Measurements from ENCODE around the gene HSPA4. TPM values are rescaled to one million over a fixed set of nuclear protein-coding genes. Genes with fewer than 3 reads are reported as not detected.

HSPA4 gene
- total RNA-seq, 4 donors from 2014 or later = 48.1 to 84.0 (median 72.3) TPM

- peak within 1 kb of the TSS; percentile 92 to 97 (median 94) for H3K27ac ChIP-seq
- H3K27me3 ChIP-seq = no peaks in the 10 kb centered on the region
- H3K4me3 ChIP-seq = peak within 1 kb of the TSS; percentile 79 to 98
- WGBS, 2 donors (ENCODE audit: low coverage in 1 of 2) = 0 to 1% methylated on average over 3 to 12 of the region's 53 CpGs
- H3K36me3 ChIP-seq = peaks cover 0 to 11% of the 10 kb centered on the region in 2 donors
- peaks cover 0 to 23% (median 3%) of the 10 kb centered on the region in 3 donors for H3K4me1 ChIP-seq
- peak; percentile 99 for ATAC-seq
- peak; percentile 53 to 63 for TF ChIP-seq POLR2A (IDR thresholded peaks at IDR 0.05)
- no peak for TF ChIP-seq EP300 (IDR thresholded peaks at IDR 0.05)
- peak; percentile 75 for TF ChIP-seq POLR2AphosphoS5 (IDR thresholded peaks at IDR 0.05)
- H3K9me3 ChIP-seq = no peaks in the 10 kb centered on the region
Measured at GRCh38 chr5:133025804-133026663, 25.8 kb upstream of the HSPA4 start, which contains the start of gene ZCCHC10. Gene ZCCHC10 (minus strand): TSS chr5:133026549. CDS start chr5:133026537, 12 bp downstream.

DNA sequence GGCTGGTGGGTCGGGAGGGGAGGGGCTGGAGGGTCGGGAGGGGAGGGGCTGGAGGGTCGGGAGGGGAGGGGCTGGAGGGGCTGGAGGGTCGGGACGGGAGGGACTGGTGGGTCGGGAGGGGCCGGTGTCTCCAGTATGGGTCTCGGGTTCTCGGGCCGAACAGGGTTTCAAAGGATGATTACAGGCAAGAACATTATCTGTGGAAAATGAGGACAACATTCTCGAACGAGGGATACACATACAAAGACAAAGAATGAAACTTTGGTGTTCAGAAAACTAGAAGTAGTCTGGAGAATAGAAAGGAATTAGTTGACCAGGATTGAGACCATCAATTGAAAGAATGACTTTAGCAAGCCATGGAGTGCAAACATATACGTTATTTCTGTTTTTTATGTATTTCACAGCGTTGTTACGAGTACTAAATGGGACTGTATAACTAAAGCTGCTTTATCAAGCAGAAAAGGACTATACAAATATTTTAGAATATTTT is 25.1 kb upstream of the HSPA4 start:
- Histone ChIP-seq H3K4me3 (peak overlapping the region; percentile 79 to 98), H3K9me3 (no peaks in the 10 kb centered on the region), H3K36me3 (peaks cover 0 to 10% of the 10 kb centered on the region in 2 donors), H3K27me3 (no peaks in the 10 kb centered on the region), H3K4me1 (peaks cover 0 to 23% (median 3%) of the 10 kb centered on the region in 3 donors), H3K27ac (peak overlapping the region; percentile 92 to 97 (median 94))
- ATAC-seq = peak; percentile 55
- TF ChIP-seq POLR2AphosphoS5 (IDR thresholded peaks at IDR 0.05) = no peak
- no peak for TF ChIP-seq EP300 (IDR thresholded peaks at IDR 0.05)
- TF ChIP-seq, protein P1, sequence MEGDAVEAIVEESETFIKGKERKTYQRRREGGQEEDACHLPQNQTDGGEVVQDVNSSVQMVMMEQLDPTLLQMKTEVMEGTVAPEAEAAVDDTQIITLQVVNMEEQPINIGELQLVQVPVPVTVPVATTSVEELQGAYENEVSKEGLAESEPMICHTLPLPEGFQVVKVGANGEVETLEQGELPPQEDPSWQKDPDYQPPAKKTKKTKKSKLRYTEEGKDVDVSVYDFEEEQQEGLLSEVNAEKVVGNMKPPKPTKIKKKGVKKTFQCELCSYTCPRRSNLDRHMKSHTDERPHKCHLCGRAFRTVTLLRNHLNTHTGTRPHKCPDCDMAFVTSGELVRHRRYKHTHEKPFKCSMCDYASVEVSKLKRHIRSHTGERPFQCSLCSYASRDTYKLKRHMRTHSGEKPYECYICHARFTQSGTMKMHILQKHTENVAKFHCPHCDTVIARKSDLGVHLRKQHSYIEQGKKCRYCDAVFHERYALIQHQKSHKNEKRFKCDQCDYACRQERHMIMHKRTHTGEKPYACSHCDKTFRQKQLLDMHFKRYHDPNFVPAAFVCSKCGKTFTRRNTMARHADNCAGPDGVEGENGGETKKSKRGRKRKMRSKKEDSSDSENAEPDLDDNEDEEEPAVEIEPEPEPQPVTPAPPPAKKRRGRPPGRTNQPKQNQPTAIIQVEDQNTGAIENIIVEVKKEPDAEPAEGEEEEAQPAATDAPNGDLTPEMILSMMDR (IDR thresholded peaks at IDR 0.05) = no peak
- no peak for TF ChIP-seq POLR2A (IDR thresholded peaks at IDR 0.05)
- WGBS, 2 donors (ENCODE audit: low coverage in 1 of 2) = 5 to 6% methylated on average over 11 to 13 of the region's 15 CpGs

GRCh38 chr5:133029416-133029815 is 22.4 kb upstream of the HSPA4 start:
- Histone ChIP-seq H3K9me3 (no peaks in the 10 kb centered on the region), H3K4me1 (peaks cover 0 to 20% (median 3%) of the 10 kb centered on the region in 3 donors), H3K4me3 (no peak overlapping the region), H3K27ac (no peak overlapping the region), H3K36me3 (no peaks in the 10 kb centered on the region), H3K27me3 (no peaks in the 10 kb centered on the region)
- no peak for TF ChIP-seq EP300 (IDR thresholded peaks at IDR 0.05)
- no peak for TF ChIP-seq POLR2AphosphoS5 (IDR thresholded peaks at IDR 0.05)
- TF ChIP-seq, protein P1 (IDR thresholded peaks at IDR 0.05) = no peak
- no peak for TF ChIP-seq POLR2A (IDR thresholded peaks at IDR 0.05)
- ATAC-seq = no peak
- WGBS, 2 donors (ENCODE audit: low coverage in 1 of 2) = 92 to 100% methylated on average over 1 of the region's 1 CpG

DNA sequence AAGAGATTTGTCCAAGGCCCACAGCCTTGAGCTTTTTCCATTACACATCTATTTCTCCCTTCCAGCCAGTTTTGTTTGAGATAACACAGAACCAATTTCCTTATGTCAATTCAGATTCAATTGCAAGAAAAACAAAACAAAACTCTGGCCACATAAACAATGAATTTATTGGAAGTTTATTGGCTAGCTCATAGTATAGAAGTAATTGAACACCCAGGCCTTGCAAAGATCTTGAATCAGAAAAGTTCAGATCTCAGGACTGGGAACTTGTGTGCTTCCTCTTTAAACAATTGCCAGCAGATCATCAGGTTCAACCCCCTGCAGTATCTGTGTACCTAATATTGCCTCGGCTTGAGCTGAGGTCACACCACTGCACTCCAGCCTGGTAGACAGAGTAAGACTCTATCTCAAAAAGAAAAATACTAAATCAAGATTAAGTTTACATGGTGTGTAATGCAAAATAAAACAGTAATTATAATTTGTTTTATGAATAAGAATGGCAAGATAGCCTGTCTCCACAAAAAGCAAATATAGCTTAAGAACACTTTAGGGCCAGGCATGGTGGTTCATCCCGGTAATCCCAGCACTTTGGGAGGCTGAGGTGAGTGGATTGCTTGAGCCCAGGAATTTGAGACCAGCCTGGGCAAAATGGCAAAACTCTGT is 21.3 kb upstream of the HSPA4 start:
- Histone ChIP-seq H3K36me3 (no peaks in the 10 kb centered on the region), H3K9me3 (no peaks in the 10 kb centered on the region), H3K4me3 (no peak overlapping the region), H3K27ac (no peak overlapping the region), H3K27me3 (no peaks in the 10 kb centered on the region), H3K4me1 (peaks cover 0 to 10% (median 0%) of the 10 kb centered on the region in 3 donors)
- no peak for ATAC-seq
- 71 to 100% methylated on average over 1 to 2 of the region's 2 CpGs for WGBS, 2 donors (ENCODE audit: low coverage in 1 of 2)
- TF ChIP-seq POLR2A (IDR thresholded peaks at IDR 0.05) (no peak), POLR2AphosphoS5 (IDR thresholded peaks at IDR 0.05) (no peak), EP300 (IDR thresholded peaks at IDR 0.05) (no peak)
- TF ChIP-seq, protein P1 (IDR thresholded peaks at IDR 0.05) = no peak
